Measurements from ENCODE around the gene SERPINF2. TPM values are rescaled to one million over a fixed set of nuclear protein-coding genes. Genes with fewer than 3 reads are reported as not detected.
"Not testable (repeated sequence)": the region's sequence is repeated elsewhere in the genome, so short reads cannot be mapped to it uniquely, and the experiment has no call there.

Gene SERPINF2
- total RNA-seq, 2 experiments from 2014 or later: 0.16 to 0.31 TPM

DNA sequence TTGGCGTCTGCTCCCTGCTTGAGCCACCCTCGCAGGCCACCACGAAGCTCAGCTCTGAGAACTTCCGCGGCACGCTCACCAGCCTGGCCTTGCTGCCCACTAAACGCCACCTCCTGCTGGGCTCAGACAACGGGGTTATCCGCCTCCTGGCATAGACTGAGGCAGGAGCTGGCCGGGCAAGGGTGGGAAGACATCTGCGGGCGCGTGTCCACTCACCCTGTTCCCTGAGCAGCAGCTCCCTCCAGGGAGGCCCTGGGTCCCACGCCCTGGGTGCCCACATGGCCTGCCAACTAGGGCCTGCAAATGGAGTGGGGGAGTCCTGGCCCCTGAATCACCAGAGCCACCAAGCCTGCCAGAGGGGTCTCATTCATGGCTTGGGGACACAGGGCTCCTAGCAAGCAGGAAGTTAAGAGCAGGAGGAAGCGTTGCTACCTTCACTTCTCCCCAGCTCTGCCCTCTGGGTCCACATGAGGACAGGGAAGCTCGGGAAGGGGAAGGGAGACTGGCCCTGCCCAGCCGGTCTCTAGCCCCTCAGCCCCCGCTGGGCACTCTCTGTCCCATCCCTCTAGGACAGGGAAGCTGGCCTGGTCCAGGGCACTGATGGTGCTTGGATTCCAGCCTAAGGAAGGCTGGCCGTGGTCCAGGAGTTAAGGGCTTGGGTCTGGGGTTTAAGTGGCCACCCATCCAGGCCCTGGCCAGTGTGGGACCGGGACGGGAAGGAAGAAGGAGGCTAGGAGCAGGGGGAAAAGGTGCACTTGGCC lies 5.0 kb upstream of the SERPINF2 start:
- H3K27ac Mint-ChIP-seq: no peak overlapping the region
- ChIA-PET CTCF (interaction anchor here (1.4 kb wide), 1 partner anchor 20 kb away, joined by 5 read pairs; no protein-coding TSS in a partner anchor), POLR2A (interaction anchor here (1.1 kb wide), 1 partner anchor 9 kb away, joined by 3 read pairs; no protein-coding TSS in a partner anchor)
- peaks cover 11% of the 10 kb centered on the region for H3K4me1 Mint-ChIP-seq (ENCODE audit: low read depth)
- no peak for ATAC-seq
- no peaks in the 10 kb centered on the region for H3K9me3 Mint-ChIP-seq (ENCODE audit: insufficient read depth)
- no peak for DNase-seq
- no peak overlapping the region for H3K4me3 Mint-ChIP-seq
- peaks cover 12% of the 10 kb centered on the region for H3K36me3 Mint-ChIP-seq (ENCODE audit: low read depth)
- no peaks in the 10 kb centered on the region for H3K27me3 Mint-ChIP-seq (ENCODE audit: low read depth)

- H3K27me3 Mint-ChIP-seq (ENCODE audit: low read depth); H3K27ac Mint-ChIP-seq; H3K36me3 Mint-ChIP-seq (ENCODE audit: low read depth); H3K4me1 Mint-ChIP-seq (ENCODE audit: low read depth); POLR2A ChIA-PET; ATAC-seq; DNase-seq; CTCF ChIA-PET; H3K9me3 Mint-ChIP-seq (ENCODE audit: insufficient read depth); H3K4me3 Mint-ChIP-seq: not testable (repeated sequence)
These were observed 772 bp upstream of the SERPINF2 start for GRCh38 chr17:1741899-1742298.

DNA sequence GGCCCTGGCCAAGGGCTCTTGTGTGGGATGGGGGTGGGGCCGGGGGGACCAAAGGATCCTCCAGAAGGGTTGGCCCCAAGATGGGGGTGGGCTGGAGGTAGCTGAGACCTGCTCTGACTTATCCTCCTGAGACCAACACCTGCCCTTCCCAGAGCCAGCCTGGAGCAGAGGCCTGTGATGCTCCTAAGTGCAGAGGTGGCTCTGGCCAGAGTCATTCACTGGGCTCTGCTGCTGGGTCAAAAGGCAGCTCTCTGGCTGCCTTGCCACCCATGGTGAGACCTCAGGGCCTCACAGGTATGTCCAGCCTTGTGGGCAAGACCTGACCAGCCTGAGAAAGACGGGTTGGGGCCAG lies 393 bp downstream of the SERPINF2 start:
- CTCF ChIA-PET: no interaction called here
- ATAC-seq: no peak

GRCh38 chr17:1744551-1745512 lies 2.2 kb downstream of the SERPINF2 start:
- POLR2A ChIA-PET: no interaction called here

More for the DNA sequence above, 393 bp downstream of the SERPINF2 start:
- POLR2A ChIA-PET: interaction anchor here (1.0 kb wide), 1 partner anchor 14 kb away, joined by 3 read pairs; no protein-coding TSS in a partner anchor
- no peaks in the 10 kb centered on the region for H3K36me3 Mint-ChIP-seq (ENCODE audit: low read depth)
- H3K4me1 Mint-ChIP-seq (ENCODE audit: low read depth): no peaks in the 10 kb centered on the region
- DNase-seq: no peak
- no peak overlapping the region for H3K4me3 Mint-ChIP-seq
- no peak overlapping the region for H3K27ac Mint-ChIP-seq
- H3K27me3 Mint-ChIP-seq (ENCODE audit: low read depth): no peaks in the 10 kb centered on the region
- no peaks in the 10 kb centered on the region for H3K9me3 Mint-ChIP-seq (ENCODE audit: insufficient read depth)

DNA sequence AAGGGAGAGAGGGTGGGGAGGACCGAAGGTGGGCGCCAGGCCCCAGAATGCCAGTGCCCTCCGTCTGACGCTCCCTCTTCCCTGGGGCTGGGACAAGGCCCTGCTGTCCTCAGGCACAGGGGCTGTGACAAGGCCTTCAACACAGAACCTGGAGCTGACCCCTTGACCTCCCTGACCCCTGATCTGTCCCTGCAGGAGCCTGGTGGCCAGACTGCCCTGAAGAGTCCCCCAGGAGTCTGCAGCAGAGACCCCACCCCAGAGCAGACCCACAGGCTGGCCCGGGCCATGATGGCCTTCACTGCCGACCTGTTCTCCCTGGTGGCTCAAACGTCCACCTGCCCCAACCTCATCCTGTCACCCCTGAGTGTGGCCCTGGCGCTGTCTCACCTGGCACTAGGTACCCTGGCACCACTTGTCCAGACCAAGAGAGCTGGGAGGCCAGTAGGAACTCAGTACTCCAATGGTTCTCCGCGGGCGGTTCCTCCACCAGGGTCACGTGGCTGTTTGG lies 2.9 kb downstream of the SERPINF2 start:
- no peak overlapping the region for H3K27ac Mint-ChIP-seq
- H3K4me1 Mint-ChIP-seq (ENCODE audit: low read depth): no peaks in the 10 kb centered on the region
- H3K27me3 Mint-ChIP-seq (ENCODE audit: low read depth): no peaks in the 10 kb centered on the region
- CTCF ChIA-PET: no interaction called here
- no peak for ATAC-seq
- H3K4me3 Mint-ChIP-seq: no peak overlapping the region
- no peaks in the 10 kb centered on the region for H3K36me3 Mint-ChIP-seq (ENCODE audit: low read depth)
- no peaks in the 10 kb centered on the region for H3K9me3 Mint-ChIP-seq (ENCODE audit: insufficient read depth)
- no peak for DNase-seq
- POLR2A ChIA-PET: no interaction called here

More at GRCh38 chr17:1744551-1745512, 2.2 kb downstream of the SERPINF2 start:
- Mint-ChIP-seq H3K4me3 (no peak overlapping the region), H3K9me3 (ENCODE audit: insufficient read depth) (no peaks in the 10 kb centered on the region), H3K27ac (no peak overlapping the region), H3K4me1 (ENCODE audit: low read depth) (no peaks in the 10 kb centered on the region), H3K27me3 (ENCODE audit: low read depth) (no peaks in the 10 kb centered on the region), H3K36me3 (ENCODE audit: low read depth) (no peaks in the 10 kb centered on the region)
- DNase-seq: no peak
- ATAC-seq: no peak
- CTCF ChIA-PET: no interaction called here

DNA sequence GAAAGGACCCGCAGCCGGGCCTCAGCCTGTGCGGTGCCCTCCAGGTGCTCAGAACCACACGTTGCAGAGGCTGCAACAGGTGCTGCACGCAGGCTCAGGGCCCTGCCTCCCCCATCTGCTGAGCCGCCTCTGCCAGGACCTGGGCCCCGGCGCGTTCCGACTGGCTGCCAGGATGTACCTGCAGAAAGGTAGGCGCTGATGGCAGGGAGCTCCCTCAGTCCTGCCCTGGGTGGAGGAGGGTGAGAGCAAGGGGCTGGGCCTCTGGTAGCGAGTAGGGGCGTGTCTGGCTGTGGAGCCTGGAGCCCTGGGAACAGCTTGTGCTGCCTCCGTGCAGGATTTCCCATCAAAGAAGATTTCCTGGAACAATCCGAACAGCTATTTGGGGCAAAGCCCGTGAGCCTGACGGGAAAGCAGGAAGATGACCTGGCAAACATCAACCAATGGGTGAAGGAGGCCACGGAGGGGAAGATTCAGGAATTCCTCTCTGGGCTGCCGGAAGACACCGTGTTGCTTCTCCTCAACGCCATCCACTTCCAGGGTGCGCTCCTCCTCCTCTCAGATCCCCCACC lies 4.4 kb downstream of the SERPINF2 start:
- Mint-ChIP-seq H3K27ac (no peak overlapping the region), H3K36me3 (ENCODE audit: low read depth) (no peaks in the 10 kb centered on the region), H3K4me1 (ENCODE audit: low read depth) (no peaks in the 10 kb centered on the region), H3K9me3 (ENCODE audit: insufficient read depth) (no peaks in the 10 kb centered on the region), H3K4me3 (no peak overlapping the region), H3K27me3 (ENCODE audit: low read depth) (no peaks in the 10 kb centered on the region)
- POLR2A ChIA-PET: interaction anchor here (0.8 kb wide), 1 partner anchor 9 kb away, joined by 3 read pairs; no protein-coding TSS in a partner anchor
- CTCF ChIA-PET: no interaction called here
- DNase-seq (no peak), ATAC-seq (no peak)

DNA sequence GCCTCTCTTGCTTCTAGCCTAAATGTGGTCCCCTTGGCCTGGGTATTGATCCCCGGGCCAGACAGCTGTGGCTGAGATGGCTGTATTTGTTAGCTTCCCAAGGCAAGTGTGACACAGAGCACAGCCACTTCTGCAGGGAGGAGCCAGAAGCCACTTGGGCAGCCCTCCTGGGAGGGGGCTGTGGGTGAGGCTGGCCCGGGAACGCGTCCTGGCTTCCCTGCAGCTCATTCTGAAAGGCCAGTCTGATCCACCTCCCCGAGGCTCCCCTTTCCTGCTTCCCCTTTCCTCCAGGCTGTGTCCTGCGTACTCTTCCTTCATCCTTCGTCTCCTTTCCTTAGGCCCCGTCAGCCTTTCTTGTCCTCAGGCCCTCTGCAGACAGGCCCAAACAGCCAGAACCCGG lies 8.0 kb downstream of the SERPINF2 start:
- Mint-ChIP-seq H3K4me1 (ENCODE audit: low read depth) (peaks cover 4% of the 10 kb centered on the region), H3K36me3 (ENCODE audit: low read depth) (no peaks in the 10 kb centered on the region), H3K27me3 (ENCODE audit: low read depth) (no peaks in the 10 kb centered on the region), H3K4me3 (no peak overlapping the region), H3K27ac (no peak overlapping the region), H3K9me3 (ENCODE audit: insufficient read depth) (no peaks in the 10 kb centered on the region)
- no peak for ATAC-seq
- CTCF ChIA-PET: no interaction called here
- no peak for DNase-seq
- POLR2A ChIA-PET: no interaction called here

GRCh38 chr17:1752425-1753262 lies 10.0 kb downstream of the SERPINF2 start:
- Mint-ChIP-seq H3K27me3 (ENCODE audit: low read depth) (no peaks in the 10 kb centered on the region), H3K36me3 (ENCODE audit: low read depth) (no peaks in the 10 kb centered on the region), H3K4me1 (ENCODE audit: low read depth) (peaks cover 4% of the 10 kb centered on the region), H3K27ac (no peak overlapping the region), H3K4me3 (no peak overlapping the region), H3K9me3 (ENCODE audit: insufficient read depth) (no peaks in the 10 kb centered on the region)
- ChIA-PET POLR2A (interaction anchor here (0.6 to 1.5 kb wide), 2 partner anchors 13 to 558 kb away, joined by 3 to 4 read pairs; no protein-coding TSS in a partner anchor), CTCF (interaction anchor here (2.3 kb wide), 1 partner anchor 31 kb away, joined by 8 read pairs; no protein-coding TSS in a partner anchor)
- ATAC-seq (no peak), DNase-seq (no peak)

GRCh38 chr17:1753767-1754429 lies 11.2 kb downstream of the SERPINF2 start:
- DNase-seq (no peak), ATAC-seq (no peak)
- CTCF ChIA-PET: interaction anchor here (0.7 kb wide), 1 partner anchor 32 kb away, joined by 3 read pairs; no protein-coding TSS in a partner anchor
- H3K27me3 Mint-ChIP-seq (ENCODE audit: low read depth): peaks cover 4% of the 10 kb centered on the region
- no peak overlapping the region for H3K4me3 Mint-ChIP-seq
- no peaks in the 10 kb centered on the region for H3K9me3 Mint-ChIP-seq (ENCODE audit: insufficient read depth)
- no peak overlapping the region for H3K27ac Mint-ChIP-seq
- H3K4me1 Mint-ChIP-seq (ENCODE audit: low read depth): peaks cover 7% of the 10 kb centered on the region
- POLR2A ChIA-PET: no interaction called here
- no peaks in the 10 kb centered on the region for H3K36me3 Mint-ChIP-seq (ENCODE audit: low read depth)

GRCh38 chr17:1754430-1755112 lies 11.9 kb downstream of the SERPINF2 start:
- Mint-ChIP-seq H3K27ac (no peak overlapping the region), H3K36me3 (ENCODE audit: low read depth) (no peaks in the 10 kb centered on the region), H3K27me3 (ENCODE audit: low read depth) (peaks cover 4% of the 10 kb centered on the region), H3K4me3 (no peak overlapping the region), H3K4me1 (ENCODE audit: low read depth) (peaks cover 7% of the 10 kb centered on the region), H3K9me3 (ENCODE audit: insufficient read depth) (no peaks in the 10 kb centered on the region)
- ChIA-PET CTCF (interaction anchor here (0.7 kb wide), 1 partner anchor 33 kb away, joined by 3 read pairs; no protein-coding TSS in a partner anchor), POLR2A (no interaction called here)
- DNase-seq (no peak), ATAC-seq (no peak)
